Kidney epithelial cell (primary cell): ENCODE measurements around the gene CCBE1. TPM values are rescaled to one million over a fixed set of nuclear protein-coding genes. Genes with fewer than 3 reads are reported as not detected.

ENCODE experiments used
- DNase-seq: peaks from one replicate; pipeline ENCODE4 v3.0.0-alpha.2; 2010; ENCODE audit warnings: low read depth
- H3K27me3 ChIP-seq: 2 replicates; pipeline ENCODE4 v1.6.0; 2011; ENCODE audit warnings: low read length; ENCODE audit not compliant: control insufficient read depth, insufficient read depth
- H3K36me3 ChIP-seq: 2 replicates; pipeline ENCODE4 v1.5.1; 2011; ENCODE audit warnings: low read length; ENCODE audit not compliant: control insufficient read depth, insufficient read depth
- H3K4me3 ChIP-seq: 2 replicates; pipeline ENCODE4 v1.5.1; 2011; ENCODE audit warnings: low read depth, mild to moderate bottlenecking, control low read depth, low read length
- total RNA-seq: library from RNA; depleted of rRNA; stranded (reverse); fragments of >200 nt; gene quantifications from 2 replicates; pipeline ENCODE4 v1.2.3, GENCODE V29; 2015
- TF ChIP-seq, protein P1 (sequence below): IDR thresholded peaks from 2 replicates; pipeline ENCODE4 v1.5.1; 2011; ENCODE audit warnings: mild to moderate bottlenecking, moderate library complexity, low read length, control low read depth, inconsistent platforms; ENCODE audit not compliant: insufficient read depth, poor library complexity, severe bottlenecking

Gene CCBE1
- total RNA-seq, 1 donor from 2014 or later = 1.2 TPM

DNA sequence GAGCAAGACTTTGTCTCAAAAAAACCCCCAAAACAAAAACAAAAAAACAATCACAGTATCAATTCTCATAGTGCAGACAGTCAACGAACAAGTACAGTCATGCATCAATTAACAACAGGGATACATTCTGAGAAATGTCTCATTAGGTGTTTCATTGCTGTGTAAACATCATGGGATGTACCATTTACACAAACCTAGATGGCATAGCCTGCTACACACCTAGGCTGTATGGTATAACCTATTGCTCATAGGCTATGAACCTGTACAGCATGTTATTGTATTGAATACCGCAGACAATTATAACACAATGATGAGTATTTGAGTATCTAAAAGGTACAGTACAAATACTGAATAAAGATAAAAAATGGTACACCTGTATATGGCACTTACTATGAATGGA, 270.4 kb downstream of the CCBE1 start:
- no peaks in the 10 kb centered on the region for H3K36me3 ChIP-seq
- H3K4me3 ChIP-seq = no peak overlapping the region
- no peaks in the 10 kb centered on the region for H3K27me3 ChIP-seq
- DNase-seq = no peak
- TF ChIP-seq, protein P1, sequence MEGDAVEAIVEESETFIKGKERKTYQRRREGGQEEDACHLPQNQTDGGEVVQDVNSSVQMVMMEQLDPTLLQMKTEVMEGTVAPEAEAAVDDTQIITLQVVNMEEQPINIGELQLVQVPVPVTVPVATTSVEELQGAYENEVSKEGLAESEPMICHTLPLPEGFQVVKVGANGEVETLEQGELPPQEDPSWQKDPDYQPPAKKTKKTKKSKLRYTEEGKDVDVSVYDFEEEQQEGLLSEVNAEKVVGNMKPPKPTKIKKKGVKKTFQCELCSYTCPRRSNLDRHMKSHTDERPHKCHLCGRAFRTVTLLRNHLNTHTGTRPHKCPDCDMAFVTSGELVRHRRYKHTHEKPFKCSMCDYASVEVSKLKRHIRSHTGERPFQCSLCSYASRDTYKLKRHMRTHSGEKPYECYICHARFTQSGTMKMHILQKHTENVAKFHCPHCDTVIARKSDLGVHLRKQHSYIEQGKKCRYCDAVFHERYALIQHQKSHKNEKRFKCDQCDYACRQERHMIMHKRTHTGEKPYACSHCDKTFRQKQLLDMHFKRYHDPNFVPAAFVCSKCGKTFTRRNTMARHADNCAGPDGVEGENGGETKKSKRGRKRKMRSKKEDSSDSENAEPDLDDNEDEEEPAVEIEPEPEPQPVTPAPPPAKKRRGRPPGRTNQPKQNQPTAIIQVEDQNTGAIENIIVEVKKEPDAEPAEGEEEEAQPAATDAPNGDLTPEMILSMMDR = no peak

DNA sequence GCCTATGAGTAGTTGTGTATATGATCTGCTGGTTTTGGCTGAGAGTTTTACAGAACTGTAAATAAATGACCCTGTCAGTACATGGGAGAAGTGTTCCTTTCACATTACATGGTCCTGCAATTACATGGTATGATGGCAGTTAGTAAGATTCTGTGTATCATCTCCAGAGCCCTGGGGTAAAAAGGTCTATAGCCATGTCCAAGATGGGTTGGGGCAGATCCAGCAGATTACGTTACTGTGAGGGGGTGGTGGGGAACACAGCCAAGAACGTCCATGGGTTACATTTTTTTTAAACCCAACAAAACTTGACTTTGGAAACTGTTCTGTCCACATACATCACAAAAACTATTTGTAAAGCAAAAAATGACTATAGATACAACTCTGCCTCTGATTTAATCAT, 274.0 kb downstream of the CCBE1 start:
- Histone ChIP-seq H3K27me3 (no peaks in the 10 kb centered on the region), H3K36me3 (no peaks in the 10 kb centered on the region), H3K4me3 (no peak overlapping the region)
- TF ChIP-seq, protein P1 = no peak
- no peak for DNase-seq

DNA sequence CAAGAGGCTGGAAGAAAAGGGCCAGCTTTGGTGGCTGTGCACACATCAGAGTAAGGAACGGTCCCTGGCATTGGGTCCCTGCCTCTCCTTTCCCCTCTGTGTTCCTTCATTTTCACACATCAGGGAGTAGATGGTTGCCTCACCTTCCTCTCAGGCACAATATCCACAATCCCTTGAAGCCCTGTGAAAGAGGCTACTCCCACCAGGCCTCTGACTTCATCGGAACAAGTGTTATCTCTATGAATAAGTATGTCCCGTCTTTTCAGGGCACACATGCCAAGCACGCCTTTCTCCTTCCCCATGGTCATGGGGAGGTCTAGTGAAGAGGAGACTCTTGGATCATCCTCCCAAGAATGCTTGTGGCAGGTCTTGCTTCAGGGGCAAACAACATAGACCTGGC, 277.0 kb downstream of the CCBE1 start:
- DNase-seq = no peak
- H3K36me3 ChIP-seq = no peaks in the 10 kb centered on the region
- H3K27me3 ChIP-seq = no peaks in the 10 kb centered on the region
- TF ChIP-seq, protein P1 = no peak
- no peak overlapping the region for H3K4me3 ChIP-seq

DNA sequence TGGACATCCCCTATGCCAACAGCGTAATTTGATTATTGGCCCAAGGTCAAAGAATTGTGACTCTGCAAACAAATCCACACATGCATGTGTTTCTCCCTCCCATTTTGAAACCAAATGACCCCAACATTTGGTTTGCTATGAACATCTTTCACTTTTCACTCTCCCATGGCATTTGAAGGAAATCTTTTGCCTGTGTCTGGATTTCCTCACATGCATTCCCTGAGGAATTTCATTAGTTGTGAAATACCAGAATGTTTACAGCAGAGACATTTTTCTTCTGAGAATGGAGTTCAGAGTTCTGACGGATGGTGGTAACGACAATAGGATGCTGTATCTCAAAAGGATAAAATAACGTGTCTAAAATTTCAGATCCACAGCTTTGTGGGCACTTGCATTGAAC, 277.8 kb downstream of the CCBE1 start:
- DNase-seq = no peak
- Histone ChIP-seq H3K27me3 (no peaks in the 10 kb centered on the region), H3K36me3 (no peaks in the 10 kb centered on the region), H3K4me3 (no peak overlapping the region)
- TF ChIP-seq, protein P1 = no peak

DNA sequence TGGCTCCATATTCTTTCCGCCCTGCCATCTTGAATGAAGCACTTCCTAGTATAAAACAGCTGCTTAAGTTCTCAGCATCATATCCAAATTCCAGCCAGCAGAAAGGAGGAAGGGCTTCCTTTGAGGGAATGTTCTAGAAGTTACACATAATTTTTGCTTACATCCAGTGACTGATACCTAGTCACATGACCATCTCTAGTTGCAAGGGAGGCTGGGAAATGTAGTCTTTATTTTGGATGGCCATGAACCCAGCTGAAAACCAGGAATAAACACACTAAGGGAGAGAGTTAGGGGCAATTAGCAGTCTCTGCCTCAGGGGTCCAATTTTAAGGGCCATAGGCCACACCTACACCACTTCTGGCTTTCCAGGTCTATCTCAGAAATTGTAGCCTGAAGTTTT, 280.4 kb downstream of the CCBE1 start:
- Histone ChIP-seq H3K27me3 (peaks cover 2% of the 10 kb centered on the region), H3K36me3 (no peaks in the 10 kb centered on the region), H3K4me3 (no peak overlapping the region)
- TF ChIP-seq, protein P1 = no peak
- no peak for DNase-seq

DNA sequence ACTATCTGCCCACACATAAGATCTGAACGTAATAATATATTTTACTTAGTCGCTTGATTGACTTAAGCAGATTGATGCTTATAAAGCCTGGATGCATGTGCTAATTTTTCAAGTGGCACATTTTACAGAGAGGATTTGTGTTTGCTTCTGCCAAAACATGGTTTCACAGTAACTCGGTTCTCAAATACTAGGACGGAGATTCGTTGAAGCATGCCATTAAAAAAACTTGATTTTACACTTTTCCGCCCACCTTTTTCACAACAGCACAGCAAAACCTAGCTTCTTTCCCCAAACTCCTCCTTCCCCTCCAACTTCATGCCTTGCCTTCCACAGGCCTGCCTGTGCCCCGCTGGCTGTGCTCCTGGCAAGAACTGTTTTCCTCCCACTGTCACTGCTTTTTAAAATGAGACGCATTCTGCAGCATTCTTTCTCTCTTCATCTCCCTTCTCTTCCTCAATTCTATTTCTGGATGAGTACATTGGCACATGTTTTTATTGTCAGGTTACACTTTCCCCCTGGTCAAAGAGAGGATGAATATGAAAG, 283.0 kb downstream of the CCBE1 start:
- Histone ChIP-seq H3K27me3 (peaks cover 2% of the 10 kb centered on the region), H3K36me3 (no peaks in the 10 kb centered on the region), H3K4me3 (no peak overlapping the region)
- no peak for DNase-seq
- TF ChIP-seq, protein P1 = no peak
